Psoas muscle (tissue), 8 donors: ENCODE measurements around the gene CUX1. TPM values are rescaled to one million over a fixed set of nuclear protein-coding genes. Genes with fewer than 3 reads are reported as not detected.

Experiments
- ATAC-seq, 4 donors: fragments of 200-7000 bp; cut with Tn5 transposase; one replicate each; pipeline ENCODE4 v1.9.1; 2020; ENCODE audit warnings: moderate library complexity in 3 of 4, mild to moderate bottlenecking in 2 of 4
- DNase-seq, 2 donors: peaks; one replicate each; pipeline ENCODE4 v3.0.0-alpha.2; 2020
- H3K27ac ChIP-seq: fragments of 200-600 bp; one replicate; pipeline ENCODE4 v1.8.0; 2022
- H3K27me3 ChIP-seq, 3 donors: fragments of 200-600 bp in 1 of 3; one replicate each; pipeline versions ENCODE4 v1.6.1 to v1.8.0; 2013 to 2022; ENCODE audit warnings: low read length in 2 of 3, mild to moderate bottlenecking in 2 of 3, moderate library complexity in 1 of 3; ENCODE audit not compliant: insufficient read depth in 3 of 3
- H3K36me3 ChIP-seq, 2 donors: fragments of 200-600 bp in 1 of 2; one replicate each; pipeline versions ENCODE4 v1.6.1 to v1.8.0; 2013 to 2022; ENCODE audit warnings: low read depth in 1 of 2, mild to moderate bottlenecking in 1 of 2, moderate library complexity in 1 of 2; ENCODE audit not compliant: insufficient read depth in 1 of 2
- H3K4me1 ChIP-seq: fragments of 200-600 bp; one replicate; pipeline ENCODE4 v1.8.0; 2022
- H3K4me3 ChIP-seq: fragments of 200-600 bp; one replicate; pipeline ENCODE4 v1.8.0; 2022; ENCODE audit warnings: mild to moderate bottlenecking
- H3K9me3 ChIP-seq: fragments of 200-600 bp; one replicate; pipeline ENCODE4 v1.8.0; 2022
- CTCF ChIP-seq: fragments of 200-600 bp; IDR thresholded peaks from one replicate; pipeline ENCODE4 v1.8.0; 2022; ENCODE audit warnings: antibody characterized with exemption
- WGBS, 3 donors: extraction: QIAGEN DNeasy Blood & Tissue Kit; methylation state at CpG; one replicate each; pipeline versions ENCODE4 v1.1.6 to v1.1.7; 2013; 5-methylcytosine and 5-hydroxymethylcytosine counted together
- intact Hi-C, 2 donors: fragments of 100-400 bp; cut with DNase I; formaldehyde crosslinking; loops; one replicate each; pipeline versions ENCODE4 v1.11.0 to v1.14.2; 2022
- polyA plus RNA-seq, 3 donors: library from polyadenylated mRNA; stranded (reverse); fragments of 200-250 nt; gene quantifications; one replicate each; pipeline ENCODE4 v1.2.3, GENCODE V29; 2013
- total RNA-seq, 4 donors: library from RNA; stranded (reverse); fragmentation: NEBNext Ultra II Directional in 2 of 4; extraction: Animal tissue kit (Norgen Biotek cat#: 25700) in 2 of 4; gene quantifications; one replicate each; pipeline versions ENCODE4 v1.2.1 to v1.2.4, GENCODE V29; 2021 to 2023
- donor health status: healthy with polysubstance abuse.
- donor health status: DM: no; HTN: no; CAD: no; lungs with moderate emphysema.
- donor health status: Bipolar disorder and iron deficiency.
- donor health status: healthy.
- donor health status: DM: yes; HTN: yes; CAD: no.
- donor health status: DM: no; HTN: no; CAD: no.
- donor health status: DM: no; HTN: no; CAD: no.
- donor health status: DM: yes; HTN: yes; CAD: no.

CUX1 gene
- total and polyA plus RNA-seq, 7 donors: 12.5 to 95.6 (median 72.4) TPM

GRCh38 chr7:102215256-102215655 lies 397.8 kb downstream of the CUX1 start:
- Histone ChIP-seq H3K27ac (no peak overlapping the region), H3K4me1 (peaks cover 11% of the 10 kb centered on the region), H3K4me3 (no peak overlapping the region), H3K36me3 (peaks cover 0 to 6% of the 10 kb centered on the region in 2 donors), H3K27me3 (no peaks in the 10 kb centered on the region), H3K9me3 (no peaks in the 10 kb centered on the region)
- no peak for TF ChIP-seq CTCF
- intact Hi-C loops: no loop called here
- DNase-seq: no peak
- ATAC-seq: no peak
- WGBS, 3 donors: 84 to 88% (median 88%) methylated on average over 7 of the region's 7 CpGs

GRCh38 chr7:102215711-102216110 lies 398.3 kb downstream of the CUX1 start:
- DNase-seq (no peak), ATAC-seq (no peak)
- WGBS, 3 donors: 90 to 92% (median 91%) methylated on average over 11 of the region's 11 CpGs
- no peaks in the 10 kb centered on the region for H3K9me3 ChIP-seq
- intact Hi-C loops: no loop called here
- H3K4me1 ChIP-seq: peaks cover 11% of the 10 kb centered on the region
- TF ChIP-seq CTCF: no peak
- no peak overlapping the region for H3K27ac ChIP-seq
- no peaks in the 10 kb centered on the region for H3K27me3 ChIP-seq
- H3K4me3 ChIP-seq: no peak overlapping the region
- H3K36me3 ChIP-seq: peaks cover 0 to 4% of the 10 kb centered on the region in 2 donors

GRCh38 chr7:102216573-102217314 lies 399.3 kb downstream of the CUX1 start:
- TF ChIP-seq CTCF: no peak
- Histone ChIP-seq H3K9me3 (no peaks in the 10 kb centered on the region), H3K27ac (no peak overlapping the region), H3K4me1 (peaks cover 11% of the 10 kb centered on the region), H3K4me3 (no peak overlapping the region), H3K27me3 (no peaks in the 10 kb centered on the region), H3K36me3 (peaks cover 0 to 4% of the 10 kb centered on the region in 2 donors)
- DNase-seq (no peak), ATAC-seq (no peak)
- 93 to 95% (median 94%) methylated on average over 8 of the region's 8 CpGs for WGBS, 3 donors
- intact Hi-C loops: no loop called here

- Histone ChIP-seq H3K27ac (no peak overlapping the region), H3K36me3 (peaks cover 0 to 4% of the 10 kb centered on the region in 2 donors), H3K27me3 (no peaks in the 10 kb centered on the region), H3K4me3 (no peak overlapping the region), H3K4me1 (no peaks in the 10 kb centered on the region), H3K9me3 (no peaks in the 10 kb centered on the region)
- TF ChIP-seq CTCF: no peak
- 86 to 90% (median 89%) methylated on average over 14 of the region's 14 CpGs for WGBS, 3 donors
- ATAC-seq: peak in 1 of 4 donors; percentile 27
- no peak for DNase-seq
- intact Hi-C loops: no loop called here
Measured at GRCh38 chr7:102220229-102220850, 402.9 kb downstream of the CUX1 start.
